ENCODE measurements around the gene PACS1.

GRCh38 chr11:66248903-66249302, 178.8 kb downstream of the PACS1 start:
- TF ChIP-seq, protein P1, sequence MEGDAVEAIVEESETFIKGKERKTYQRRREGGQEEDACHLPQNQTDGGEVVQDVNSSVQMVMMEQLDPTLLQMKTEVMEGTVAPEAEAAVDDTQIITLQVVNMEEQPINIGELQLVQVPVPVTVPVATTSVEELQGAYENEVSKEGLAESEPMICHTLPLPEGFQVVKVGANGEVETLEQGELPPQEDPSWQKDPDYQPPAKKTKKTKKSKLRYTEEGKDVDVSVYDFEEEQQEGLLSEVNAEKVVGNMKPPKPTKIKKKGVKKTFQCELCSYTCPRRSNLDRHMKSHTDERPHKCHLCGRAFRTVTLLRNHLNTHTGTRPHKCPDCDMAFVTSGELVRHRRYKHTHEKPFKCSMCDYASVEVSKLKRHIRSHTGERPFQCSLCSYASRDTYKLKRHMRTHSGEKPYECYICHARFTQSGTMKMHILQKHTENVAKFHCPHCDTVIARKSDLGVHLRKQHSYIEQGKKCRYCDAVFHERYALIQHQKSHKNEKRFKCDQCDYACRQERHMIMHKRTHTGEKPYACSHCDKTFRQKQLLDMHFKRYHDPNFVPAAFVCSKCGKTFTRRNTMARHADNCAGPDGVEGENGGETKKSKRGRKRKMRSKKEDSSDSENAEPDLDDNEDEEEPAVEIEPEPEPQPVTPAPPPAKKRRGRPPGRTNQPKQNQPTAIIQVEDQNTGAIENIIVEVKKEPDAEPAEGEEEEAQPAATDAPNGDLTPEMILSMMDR (IDR thresholded peaks at IDR 0.05) = no peak
- no peak for TF ChIP-seq POLR2A (IDR thresholded peaks at IDR 0.05)

All from right lobe of liver (tissue), 4 donors.